IPS DF 4.7 (cell line): Measurements from ENCODE around the gene BABAM1.

Experiments used
- DNase-seq: peaks from one replicate; pipeline ENCODE4 v3.0.0-alpha.2; 2013; ENCODE audit warnings: low spot score; ENCODE audit errors: extremely low read depth

Gene BABAM1

GRCh38 chr19:17266975-17267788 lies at the start of gene BABAM1:
Gene BABAM1 (plus strand): TSS chr19:17267443. CDS start chr19:17268807, 1,364 bp downstream.
- peak; percentile 100 for DNase-seq

GRCh38 chr19:17219286-17219685 lies 48.0 kb upstream of the BABAM1 start:
- DNase-seq: no peak

- no peak for DNase-seq
These were observed 47.0 kb upstream of the BABAM1 start for GRCh38 chr19:17220207-17220758.

GRCh38 chr19:17225053-17225452 lies 42.2 kb upstream of the BABAM1 start:
- no peak for DNase-seq

- DNase-seq: no peak
These were observed 41.0 kb upstream of the BABAM1 start, which contains the start of gene OCEL1 for GRCh38 chr19:17226002-17226933. Gene OCEL1 (plus strand): TSS chr19:17226226. CDS start chr19:17226248, 22 bp downstream.

GRCh38 chr19:17227798-17228367 lies 39.4 kb upstream of the BABAM1 start:
- DNase-seq: no peak

GRCh38 chr19:17229890-17230289 lies 37.4 kb upstream of the BABAM1 start:
- no peak for DNase-seq

GRCh38 chr19:17232258-17232657 lies 35.0 kb upstream of the BABAM1 start:
- no peak for DNase-seq

GRCh38 chr19:17234911-17235299 lies 32.3 kb upstream of the BABAM1 start:
- DNase-seq: no peak

- no peak for DNase-seq
These were observed 31.8 kb upstream of the BABAM1 start for GRCh38 chr19:17235300-17235970.

GRCh38 chr19:17235971-17236777 lies 31.1 kb upstream of the BABAM1 start:
- DNase-seq: no peak

GRCh38 chr19:17236811-17237543 lies 30.3 kb upstream of the BABAM1 start:
- no peak for DNase-seq

GRCh38 chr19:17237747-17238706 lies 29.2 kb upstream of the BABAM1 start:
- no peak for DNase-seq

- DNase-seq: no peak
These were observed 27.0 kb upstream of the BABAM1 start for GRCh38 chr19:17240062-17240752.

GRCh38 chr19:17240826-17241399 lies 26.3 kb upstream of the BABAM1 start:
- DNase-seq: no peak

- DNase-seq: no peak
These were observed 24.6 kb upstream of the BABAM1 start for GRCh38 chr19:17242431-17243208.
